HG03469 (cell line): ENCODE measurements around the gene SLC9A8.
"Not testable (repeated sequence)": the region's sequence is repeated elsewhere in the genome, so short reads cannot be mapped to it uniquely, and the experiment has no call there.

Experiments used
- ATAC-seq: cut with Tn5 transposase; IDR thresholded peaks from one replicate; pipeline ENCODE4 v1.9.1; 2021; ENCODE audit warnings: mild to moderate bottlenecking, moderate library complexity, moderate number of reproducible peaks; ENCODE audit not compliant: unreplicated experiment

The SLC9A8 gene

GRCh38 chr20:49890471-49891361 is 78.1 kb downstream of the SLC9A8 start:
- ATAC-seq, result no peak

GRCh38 chr20:49891476-49892110 is 79.0 kb downstream of the SLC9A8 start:
- no peak for ATAC-seq

- no peak for ATAC-seq
Observed at GRCh38 chr20:49892260-49892659, 79.6 kb downstream of the SLC9A8 start.

GRCh38 chr20:49892817-49893216 is 80.2 kb downstream of the SLC9A8 start:
- no peak for ATAC-seq

GRCh38 chr20:49893242-49894072 is 80.8 kb downstream of the SLC9A8 start:
- ATAC-seq, result no peak

- no peak for ATAC-seq
Observed at GRCh38 chr20:49894073-49894470, 81.4 kb downstream of the SLC9A8 start.

- not testable (repeated sequence) for ATAC-seq
Observed at GRCh38 chr20:49895474-49896093, 83.0 kb downstream of the SLC9A8 start.

GRCh38 chr20:49896204-49896603 is 83.6 kb downstream of the SLC9A8 start:
- no peak for ATAC-seq

- ATAC-seq, result no peak
Observed at GRCh38 chr20:49899541-49900383, 87.1 kb downstream of the SLC9A8 start.

- ATAC-seq, result no peak
Observed at GRCh38 chr20:49901588-49901987, 89.0 kb downstream of the SLC9A8 start.

GRCh38 chr20:49904440-49905214 is 92.0 kb downstream of the SLC9A8 start:
- ATAC-seq, result no peak

GRCh38 chr20:49905415-49906091 is 92.9 kb downstream of the SLC9A8 start:
- no peak for ATAC-seq

GRCh38 chr20:49906101-49906604 is 93.5 kb downstream of the SLC9A8 start:
- ATAC-seq, result no peak

- ATAC-seq, result no peak
Observed at GRCh38 chr20:49906615-49907154, 94.1 kb downstream of the SLC9A8 start.

GRCh38 chr20:49907405-49908257 is 95.0 kb downstream of the SLC9A8 start:
- ATAC-seq, result no peak

GRCh38 chr20:49908258-49908565 is 95.6 kb downstream of the SLC9A8 start:
- no peak for ATAC-seq
